Keratinocyte (primary cell): Measurements from ENCODE around the gene ALDH3A2. TPM values are rescaled to one million over a fixed set of nuclear protein-coding genes. Genes with fewer than 3 reads are reported as not detected.

Experiments used
- DNase-seq: peaks from one replicate; pipeline ENCODE4 v3.0.0-alpha.2; 2011; ENCODE audit warnings: low read depth, missing footprints, low spot score
- FAIRE-seq: peaks from 2 replicates; lab custom pipeline; 2011; peaks lifted over from hg19 to GRCh38; lab: Jason Lieb, UNC
- H2AFZ ChIP-seq: 2 replicates; pipeline ENCODE4 v1.6.0; 2012; ENCODE audit warnings: low read length, control low read depth, inconsistent platforms; ENCODE audit not compliant: control insufficient read depth
- H3K27ac ChIP-seq: 2 replicates; pipeline ENCODE4 v1.5.1; 2011; ENCODE audit warnings: low read length; ENCODE audit not compliant: control insufficient read depth, insufficient read depth
- H3K27me3 ChIP-seq: 3 replicates; pipeline ENCODE4 v1.6.0; 2011; ENCODE audit warnings: low read length; ENCODE audit not compliant: control insufficient read depth, insufficient read depth; ENCODE audit errors: extremely low read depth
- H3K36me3 ChIP-seq, 2 experiments: 2 replicates in 1 of 2; 3 replicates in 1 of 2; pipeline ENCODE4 v1.5.1; 2011; ENCODE audit warnings: low read length in 2 of 2, mild to moderate bottlenecking in 1 of 2; ENCODE audit not compliant: control insufficient read depth in 2 of 2, insufficient read depth in 2 of 2; ENCODE audit errors: extremely low read depth in 1 of 2
- H3K4me1 ChIP-seq: 3 replicates; pipeline ENCODE4 v1.5.1; 2011; ENCODE audit warnings: low read length; ENCODE audit not compliant: control insufficient read depth, insufficient read depth; ENCODE audit errors: extremely low read depth
- H3K4me2 ChIP-seq: 3 replicates; pipeline ENCODE4 v1.6.0; 2011; ENCODE audit warnings: low read depth, low read length; ENCODE audit not compliant: control insufficient read depth, insufficient read depth; ENCODE audit errors: extremely low read depth
- H3K4me3 ChIP-seq, 3 experiments: fragments of 200-600 bp in 1 of 3; sonication (generic) in 1 of 3; 2 replicates in 2 of 3; 3 replicates in 1 of 3; pipeline ENCODE4 v1.5.1; 2011 to 2016; ENCODE audit warnings: low read length in 3 of 3, mild to moderate bottlenecking in 3 of 3, control low read depth in 2 of 3, inconsistent platforms in 1 of 3, low read depth in 1 of 3, mixed read lengths in 1 of 3, mixed run types in 1 of 3, moderate library complexity in 1 of 3; ENCODE audit not compliant: control insufficient read depth in 2 of 3, insufficient read depth in 2 of 3; ENCODE audit errors: extremely low read depth in 1 of 3
- H3K79me2 ChIP-seq: 2 replicates; pipeline ENCODE4 v1.6.0; 2012; ENCODE audit warnings: low read length; ENCODE audit not compliant: control insufficient read depth, insufficient read depth
- H3K9ac ChIP-seq: 3 replicates; pipeline ENCODE4 v1.6.0; 2011; ENCODE audit warnings: low read length; ENCODE audit not compliant: control insufficient read depth, insufficient read depth; ENCODE audit errors: extremely low read depth
- H3K9me1 ChIP-seq: 3 replicates; pipeline ENCODE4 v1.6.0; 2011; ENCODE audit warnings: low read length; ENCODE audit not compliant: control insufficient read depth, insufficient read depth; ENCODE audit errors: extremely low read depth
- H3K9me3 ChIP-seq: 2 replicates; pipeline ENCODE4 v1.5.1; 2012; ENCODE audit warnings: low read depth, low read length; ENCODE audit not compliant: control insufficient read depth
- H4K20me1 ChIP-seq: 3 replicates; pipeline ENCODE4 v1.6.0; 2011; ENCODE audit warnings: low read length; ENCODE audit not compliant: control insufficient read depth, insufficient read depth; ENCODE audit errors: extremely low read depth
- CTCF ChIP-seq, 3 experiments: IDR thresholded peaks in 1 of 3; conservative IDR thresholded peaks in 1 of 3; optimal IDR thresholded peaks in 1 of 3; 2 replicates in 2 of 3; 3 replicates in 1 of 3; pipeline versions ENCODE3 to v1.5.1; 2011; ENCODE audit warnings: low read length in 3 of 3, mild to moderate bottlenecking in 3 of 3, moderate library complexity in 2 of 3, control low read depth in 1 of 3, inconsistent platforms in 1 of 3; ENCODE audit not compliant: insufficient read depth in 2 of 3; ENCODE audit errors: extremely low read depth in 1 of 3
- EZH2 ChIP-seq: IDR thresholded peaks from one replicate; pipeline ENCODE4 v1.6.1; 2012; ENCODE audit warnings: inconsistent platforms, mild to moderate bottlenecking, low read length, moderate library complexity
- dilution Hi-C: fragments of 300-500 bp; cut with MboI; formaldehyde crosslinking; loops from one replicate; pipeline ENCODE4 v1.7.0; 2020; ENCODE audit warnings: low sequenced_read_pairs; ENCODE audit not compliant: extremely low pct_ligation_motif_present
- polyA plus RNA-seq, 5 experiments: library from polyadenylated mRNA; depleted of rRNA in 3 of 5; stranded (reverse) in 3 of 5; stranded (forward) in 1 of 5; unstranded in 1 of 5; fragments of >200 nt; gene quantifications; 1 replicate in 1 of 5; 2 replicates in 3 of 5; 3 replicates in 1 of 5; pipeline versions ENCODE4 v1.2.1 to v1.2.3, GENCODE V29; 2011 to 2012; ENCODE audit warnings: missing spikeins in 2 of 5, low read depth in 1 of 5, low replicate concordance in 1 of 5

The ALDH3A2 gene
- polyA plus RNA-seq, 1 donor (not counting 4 experiments of a cell fraction or from before 2014, with no cell fraction given), result 77.6 TPM

- Histone ChIP-seq H3K4me2 (no peak overlapping the region), H3K9ac (no peak overlapping the region), H2AFZ (no peak overlapping the region), H3K4me3 (no peak overlapping the region), H3K79me2 (peaks cover 12% of the 10 kb centered on the region), H3K4me1 (peaks cover 44% of the 10 kb centered on the region), H3K36me3 (no peaks in the 10 kb centered on the region), H3K27ac (no peak overlapping the region), H4K20me1 (no peaks in the 10 kb centered on the region), H3K27me3 (no peaks in the 10 kb centered on the region), H3K9me3 (no peaks in the 10 kb centered on the region), H3K9me1 (no peaks in the 10 kb centered on the region)
- DNase-seq, result no peak
- no peak for FAIRE-seq
- dilution Hi-C loops, result no loop called here
- TF ChIP-seq EZH2, result no peak
- TF ChIP-seq CTCF (optimal IDR thresholded peaks at IDR 0.05 in 1 of 3, IDR thresholded peaks at IDR 0.05 in 1 of 3, conservative IDR thresholded peaks at IDR 0.05 in 1 of 3; ENCODE audit: extremely low read depth in 1 of 3, insufficient read depth in 2 of 3, low read length in 3 of 3), result peak; percentile 48 to 78 (median 63)
These were observed 2.8 kb upstream of the ALDH3A2 start for GRCh38 chr17:19645734-19646201.

GRCh38 chr17:19646788-19647696 lies 1.5 kb upstream of the ALDH3A2 start:
- H4K20me1 ChIP-seq, result no peaks in the 10 kb centered on the region
- TF ChIP-seq EZH2, result no peak
- TF ChIP-seq CTCF (optimal IDR thresholded peaks at IDR 0.05 in 1 of 3, IDR thresholded peaks at IDR 0.05 in 1 of 3, conservative IDR thresholded peaks at IDR 0.05 in 1 of 3; ENCODE audit: extremely low read depth in 1 of 3, insufficient read depth in 2 of 3, low read length in 3 of 3), result no peak
- no peaks in the 10 kb centered on the region for H3K9me3 ChIP-seq
- peak; percentile 41 for FAIRE-seq
- dilution Hi-C loops, result no loop called here
- peak overlapping the region; percentile 85 for H3K9ac ChIP-seq
- no peak overlapping the region for H2AFZ ChIP-seq
- no peak for DNase-seq
- H3K27ac ChIP-seq, result peak overlapping the region; percentile 79
- no peaks in the 10 kb centered on the region for H3K9me1 ChIP-seq
- peaks cover 51% of the 10 kb centered on the region for H3K4me1 ChIP-seq
- peak overlapping the region; percentile 95 for H3K4me2 ChIP-seq
- H3K4me3 ChIP-seq, result no peak overlapping the region
- no peaks in the 10 kb centered on the region for H3K27me3 ChIP-seq
- no peaks in the 10 kb centered on the region for H3K36me3 ChIP-seq
- peaks cover 12% of the 10 kb centered on the region for H3K79me2 ChIP-seq
